ENCODE results near the gene BTNL2.

BTNL2 gene

GRCh38 chr6:32442977-32443552 lies 36.1 kb upstream of the BTNL2 start:
- H3K4me3 ChIP-seq (ENCODE audit: low read depth, low read length): no peak overlapping the region
- no peak for DNase-seq (ENCODE audit: low read depth)
- TF ChIP-seq CTCF (IDR thresholded peaks at IDR 0.05; ENCODE audit: low read depth, low read length) (no peak), POLR2A (IDR thresholded peaks at IDR 0.05; ENCODE audit: extremely low read depth, insufficient read length) (no peak), MYC (IDR thresholded peaks at IDR 0.05; ENCODE audit: low read depth, low read length) (no peak), MAX (IDR thresholded peaks at IDR 0.05; ENCODE audit: low read depth, low read length) (no peak)

GRCh38 chr6:32442243-32442667 lies 35.3 kb upstream of the BTNL2 start:
- no peak for TF ChIP-seq CTCF (IDR thresholded peaks at IDR 0.05; ENCODE audit: low read depth, low read length)
- no peak for TF ChIP-seq MYC (IDR thresholded peaks at IDR 0.05; ENCODE audit: low read depth, low read length)
- no peak for TF ChIP-seq POLR2A (IDR thresholded peaks at IDR 0.05; ENCODE audit: extremely low read depth, insufficient read length)
- TF ChIP-seq MAX (IDR thresholded peaks at IDR 0.05; ENCODE audit: low read depth, low read length): no peak
- no peak overlapping the region for H3K4me3 ChIP-seq (ENCODE audit: low read depth, low read length)
- no peak for DNase-seq (ENCODE audit: low read depth)

- no peak within 1 kb of the TSS for H3K4me3 ChIP-seq (ENCODE audit: low read depth, low read length)
These were observed 32.7 kb upstream of the BTNL2 start, which contains the start of gene HLA-DRA for GRCh38 chr6:32439602-32440214. TSS of gene HLA-DRA (plus strand) at chr6:32439887. CDS start at chr6:32439951, 64 bp downstream.

GRCh38 chr6:32439139-32439538 lies 32.2 kb upstream of the BTNL2 start:
- TF ChIP-seq MYC (IDR thresholded peaks at IDR 0.05; ENCODE audit: low read depth, low read length): no peak
- TF ChIP-seq POLR2A (IDR thresholded peaks at IDR 0.05; ENCODE audit: extremely low read depth, insufficient read length): no peak
- TF ChIP-seq MAX (IDR thresholded peaks at IDR 0.05; ENCODE audit: low read depth, low read length): no peak
- TF ChIP-seq CTCF (IDR thresholded peaks at IDR 0.05; ENCODE audit: low read depth, low read length): no peak
- DNase-seq (ENCODE audit: low read depth): no peak
- no peak overlapping the region for H3K4me3 ChIP-seq (ENCODE audit: low read depth, low read length)

More at GRCh38 chr6:32439602-32440214, 32.7 kb upstream of the BTNL2 start, which contains the start of gene HLA-DRA:
- TF ChIP-seq CTCF (IDR thresholded peaks at IDR 0.05; ENCODE audit: low read depth, low read length): no peak
- peak; percentile 56 for DNase-seq (ENCODE audit: low read depth)

- TF ChIP-seq MYC (IDR thresholded peaks at IDR 0.05; ENCODE audit: low read depth, low read length): no peak
- no peak for TF ChIP-seq MAX (IDR thresholded peaks at IDR 0.05; ENCODE audit: low read depth, low read length)
- no peak for TF ChIP-seq POLR2A (IDR thresholded peaks at IDR 0.05; ENCODE audit: extremely low read depth, insufficient read length)
- TF ChIP-seq CTCF (IDR thresholded peaks at IDR 0.05; ENCODE audit: low read depth, low read length): no peak
- peak; percentile 64 for DNase-seq (ENCODE audit: low read depth)
- no peak overlapping the region for H3K4me3 ChIP-seq (ENCODE audit: low read depth, low read length)
These were observed 30.2 kb upstream of the BTNL2 start for GRCh38 chr6:32436995-32437836.
